ENCODE measurements around the gene POLR2F. TPM values are rescaled to one million over a fixed set of nuclear protein-coding genes. Genes with fewer than 3 reads are reported as not detected.

Gene POLR2F
- total RNA-seq, 1 experiment from 2014 or later, result 107 TPM

- intact Hi-C loops (cut with micrococcal nuclease), result no loop called here
- H3K27me3 ChIP-seq (ENCODE audit: insufficient read depth, low read length), result no peaks in the 10 kb centered on the region
- H3K79me2 ChIP-seq (ENCODE audit: insufficient read depth, low read length), result no peaks in the 10 kb centered on the region
- H3K4me3 ChIP-seq (replicated peaks in 1 of 2; ENCODE audit: low read depth in 1 of 2, low read length in 2 of 2), result no peak overlapping the region
- peaks cover 5 to 26% of the 10 kb centered on the region in 2 experiments; a peak in 3 of 4 replicates for H3K4me1 ChIP-seq (ENCODE audit: control insufficient read depth in 1 of 2, insufficient read depth in 2 of 2, low read length in 2 of 2)
- TF ChIP-seq FOSL1 (IDR thresholded peaks at IDR 0.05; ENCODE audit: low read depth) (no peak), SRF (IDR thresholded peaks at IDR 0.05; ENCODE audit: low read depth) (no peak), ZNF274 (IDR thresholded peaks at IDR 0.05; ENCODE audit: low read depth, low read length) (no peak)
- DNase-seq (ENCODE audit: low read depth, low spot score) (no peak), ATAC-seq (no peak)
- H3K36me3 ChIP-seq (ENCODE audit: control insufficient read depth in 1 of 2, insufficient read depth in 2 of 2, low read length in 2 of 2), result no peaks in the 10 kb centered on the region
- no peaks in the 10 kb centered on the region for H4K20me1 ChIP-seq (ENCODE audit: insufficient read depth)
- H3K9me2 ChIP-seq (ENCODE audit: insufficient read depth), result no peaks in the 10 kb centered on the region
- RAD21 ChIA-PET (ENCODE audit: low non-redundant PET in 1 of 2, low total read pairs in 2 of 2, uncharacterized antibody in 2 of 2, unreplicated experiment in 2 of 2), result no interaction called here
- H3K27ac ChIP-seq (ENCODE audit: low read depth, low read length), result no peak overlapping the region
- H3K9me3 ChIP-seq (ENCODE audit: control insufficient read depth in 1 of 2, insufficient read depth in 1 of 2, low read depth in 1 of 2, low read length in 2 of 2), result no peaks in the 10 kb centered on the region
- no peak overlapping the region for H3K9ac ChIP-seq (ENCODE audit: low read length)
- H3K4me2 ChIP-seq (ENCODE audit: low read length), result no peak overlapping the region
- POLR2A ChIA-PET, result interaction anchor here (1.0 kb wide), 1 partner anchor 13 kb away, joined by 3 read pairs; no protein-coding TSS in a partner anchor
- CTCF ChIA-PET, result no interaction called here
- H2AFZ ChIP-seq (ENCODE audit: low read depth, low read length, poor library complexity, severe bottlenecking), result no peak overlapping the region
- no TSS peak for BruUV-seq (replicated peaks)
Observed at GRCh38 chr22:38012604-38013072, 59.1 kb downstream of the POLR2F start.

- H3K27ac ChIP-seq (ENCODE audit: low read depth, low read length), result no peak overlapping the region
- no peak overlapping the region for H3K4me2 ChIP-seq (ENCODE audit: low read length)
- DNase-seq (ENCODE audit: low read depth, low spot score) (no peak), ATAC-seq (no peak)
- no peaks in the 10 kb centered on the region for H3K79me2 ChIP-seq (ENCODE audit: insufficient read depth, low read length)
- no peak overlapping the region for H2AFZ ChIP-seq (ENCODE audit: low read depth, low read length, poor library complexity, severe bottlenecking)
- BruUV-seq (replicated peaks), result no TSS peak
- POLR2A ChIA-PET, result interaction anchor here (0.7 kb wide), 2 partner anchors 852 to 1014 kb away, joined by 3 read pairs; no protein-coding TSS in a partner anchor
- no peaks in the 10 kb centered on the region for H3K9me2 ChIP-seq (ENCODE audit: insufficient read depth)
- peaks cover 7 to 29% of the 10 kb centered on the region in 2 experiments; a peak in 3 of 4 replicates for H3K4me1 ChIP-seq (ENCODE audit: control insufficient read depth in 1 of 2, insufficient read depth in 2 of 2, low read length in 2 of 2)
- no peaks in the 10 kb centered on the region for H4K20me1 ChIP-seq (ENCODE audit: insufficient read depth)
- H3K9ac ChIP-seq (ENCODE audit: low read length), result no peak overlapping the region
- TF ChIP-seq JUND (IDR thresholded peaks at IDR 0.05) (no peak), CEBPB (IDR thresholded peaks at IDR 0.05; ENCODE audit: low read depth) (no peak)
- no peaks in the 10 kb centered on the region for H3K27me3 ChIP-seq (ENCODE audit: insufficient read depth, low read length)
- no peaks in the 10 kb centered on the region for H3K36me3 ChIP-seq (ENCODE audit: control insufficient read depth in 1 of 2, insufficient read depth in 2 of 2, low read length in 2 of 2)
- H3K9me3 ChIP-seq (ENCODE audit: control insufficient read depth in 1 of 2, insufficient read depth in 1 of 2, low read depth in 1 of 2, low read length in 2 of 2), result no peaks in the 10 kb centered on the region
- RAD21 ChIA-PET (ENCODE audit: low non-redundant PET in 1 of 2, low total read pairs in 2 of 2, uncharacterized antibody in 2 of 2, unreplicated experiment in 2 of 2), result no interaction called here
- no peak overlapping the region for H3K4me3 ChIP-seq (replicated peaks in 1 of 2; ENCODE audit: low read depth in 1 of 2, low read length in 2 of 2)
- intact Hi-C loops (cut with micrococcal nuclease), result no loop called here
- CTCF ChIA-PET, result no interaction called here
Observed at GRCh38 chr22:38014083-38014482, 60.6 kb downstream of the POLR2F start.
